ENCODE measurements around the gene PSMD13. TPM values are rescaled to one million over a fixed set of nuclear protein-coding genes. Genes with fewer than 3 reads are reported as not detected.
A peak's percentile ranks its signal among the peaks of the same experiment; 100 is the strongest.

The PSMD13 gene
- total RNA-seq, 1 donor from 2014 or later = 50.2 TPM

- TF ChIP-seq CTCF (IDR thresholded peaks at IDR 0.05) = no peak
- Histone ChIP-seq H3K4me1 (no peaks in the 10 kb centered on the region), H3K27ac (no peak overlapping the region), H3K4me3 (no peak overlapping the region), H3K36me3 (peaks cover 0 to 18% of the 10 kb centered on the region in 2 donors), H3K9me3 (no peaks in the 10 kb centered on the region), H3K27me3 (no peaks in the 10 kb centered on the region)
- peak in 1 of 2 donors; percentile 58 for DNase-seq (ENCODE audit: low spot score in 2 of 2)
- intact Hi-C loops (cut with DNase I) = no loop called here
These were observed 39.7 kb upstream of the PSMD13 start for GRCh38 chr11:196786-197731.

GRCh38 chr11:197741-198235 is 39.0 kb upstream of the PSMD13 start:
- DNase-seq (ENCODE audit: low spot score in 2 of 2) = no peak
- Histone ChIP-seq H3K4me3 (no peak overlapping the region), H3K36me3 (peaks cover 0 to 24% of the 10 kb centered on the region in 2 donors), H3K9me3 (no peaks in the 10 kb centered on the region), H3K27ac (no peak overlapping the region), H3K27me3 (no peaks in the 10 kb centered on the region), H3K4me1 (no peaks in the 10 kb centered on the region)
- intact Hi-C loops (cut with DNase I) = no loop called here
- TF ChIP-seq CTCF (IDR thresholded peaks at IDR 0.05) = no peak

- intact Hi-C loops (cut with DNase I) = no loop called here
- TF ChIP-seq CTCF (IDR thresholded peaks at IDR 0.05) = no peak
These were observed 38.5 kb upstream of the PSMD13 start for GRCh38 chr11:198236-198806.

GRCh38 chr11:199004-199581 is 37.7 kb upstream of the PSMD13 start:
- Histone ChIP-seq H3K4me3 (no peak overlapping the region), H3K27ac (no peak overlapping the region), H3K4me1 (peaks cover 0 to 3% of the 10 kb centered on the region in 2 donors), H3K36me3 (peaks cover 0 to 34% of the 10 kb centered on the region in 2 donors), H3K9me3 (no peaks in the 10 kb centered on the region), H3K27me3 (no peaks in the 10 kb centered on the region)
- TF ChIP-seq CTCF (IDR thresholded peaks at IDR 0.05) = no peak
- intact Hi-C loops (cut with DNase I) = no loop called here
- peak in 1 of 2 donors; percentile 59 for DNase-seq (ENCODE audit: low spot score in 2 of 2)

More at GRCh38 chr11:198236-198806, 38.5 kb upstream of the PSMD13 start:
- Histone ChIP-seq H3K4me3 (no peak overlapping the region), H3K4me1 (no peaks in the 10 kb centered on the region), H3K9me3 (no peaks in the 10 kb centered on the region), H3K36me3 (peaks cover 0 to 27% of the 10 kb centered on the region in 2 donors), H3K27me3 (no peaks in the 10 kb centered on the region), H3K27ac (no peak overlapping the region)
- DNase-seq (ENCODE audit: low spot score in 2 of 2) = peak in 1 of 2 donors; percentile 57

- no peak overlapping the region for H3K27ac ChIP-seq
These were observed 37.0 kb upstream of the PSMD13 start for GRCh38 chr11:199782-200181.

More at GRCh38 chr11:199782-200181, 37.0 kb upstream of the PSMD13 start:
- peak in 1 of 2 donors; percentile 54 for DNase-seq (ENCODE audit: low spot score in 2 of 2)
- Histone ChIP-seq H3K36me3 (peaks cover 6 to 41% of the 10 kb centered on the region in 2 donors), H3K4me1 (peaks cover 0 to 8% of the 10 kb centered on the region in 2 donors), H3K9me3 (no peaks in the 10 kb centered on the region), H3K4me3 (no peak overlapping the region), H3K27me3 (no peaks in the 10 kb centered on the region)
- TF ChIP-seq CTCF (IDR thresholded peaks at IDR 0.05) = no peak
- intact Hi-C loops (cut with DNase I) = no loop called here
